GM15510 (cell line): ENCODE results near the gene SLIT1.

Experiments used
- POLR2A ChIP-seq: IDR thresholded peaks from 3 replicates; pipeline ENCODE4 v1.6.1; 2011; ENCODE audit warnings: borderline replicate concordance; ENCODE audit not compliant: insufficient read length; ENCODE audit errors: extremely low read depth

The SLIT1 gene

GRCh38 chr10:97040248-97040584 lies 145.5 kb downstream of the SLIT1 start:
- no peak for TF ChIP-seq POLR2A

- no peak for TF ChIP-seq POLR2A
Measured at GRCh38 chr10:97039538-97040247, 146.1 kb downstream of the SLIT1 start.

- TF ChIP-seq POLR2A: no peak
Measured at GRCh38 chr10:97038688-97039087, 147.1 kb downstream of the SLIT1 start.

- no peak for TF ChIP-seq POLR2A
Measured at GRCh38 chr10:97037365-97038361, 148.1 kb downstream of the SLIT1 start.

- no peak for TF ChIP-seq POLR2A
Measured at GRCh38 chr10:97034958-97035769, 150.6 kb downstream of the SLIT1 start.

GRCh38 chr10:97034301-97034700 lies 151.5 kb downstream of the SLIT1 start:
- TF ChIP-seq POLR2A: no peak

GRCh38 chr10:97032624-97033023 lies 153.1 kb downstream of the SLIT1 start:
- no peak for TF ChIP-seq POLR2A

- TF ChIP-seq POLR2A: no peak
Measured at GRCh38 chr10:97031459-97031858, 154.3 kb downstream of the SLIT1 start.

GRCh38 chr10:97030894-97031293 lies 154.9 kb downstream of the SLIT1 start:
- TF ChIP-seq POLR2A: no peak

- no peak for TF ChIP-seq POLR2A
Measured at GRCh38 chr10:97029271-97029670, 156.5 kb downstream of the SLIT1 start.

GRCh38 chr10:97028832-97029178 lies 157.0 kb downstream of the SLIT1 start:
- TF ChIP-seq POLR2A: no peak

GRCh38 chr10:97028126-97028831 lies 157.5 kb downstream of the SLIT1 start:
- no peak for TF ChIP-seq POLR2A

- TF ChIP-seq POLR2A: no peak
Measured at GRCh38 chr10:97025613-97026242, 160.0 kb downstream of the SLIT1 start.

GRCh38 chr10:97024168-97025073 lies 161.3 kb downstream of the SLIT1 start:
- TF ChIP-seq POLR2A: no peak
